SH-SY5Y (cell line): ENCODE results near the gene NALF2.

Experiments used
- GATA2 ChIP-seq: IDR thresholded peaks from 2 replicates; pipeline ENCODE4 v1.6.1; 2011; ENCODE audit warnings: mild to moderate bottlenecking, low read depth, low read length
- GATA3 ChIP-seq: IDR thresholded peaks from 2 replicates; pipeline ENCODE4 v1.6.1; 2011; ENCODE audit warnings: low read depth, mild to moderate bottlenecking, low read length, moderate library complexity

NALF2 gene

GRCh38 chrX:69503782-69504625, at the start of gene NALF2:
NALF2 (plus strand) TSS chrX:69504326; CDS start chrX:69505283, 957 bp downstream.
- TF ChIP-seq GATA2 (no peak), GATA3 (no peak)

- TF ChIP-seq GATA3: no peak
- no peak for TF ChIP-seq GATA2
These were observed 46.4 kb upstream of the NALF2 start for GRCh38 chrX:69457756-69458155.

GRCh38 chrX:69466546-69466945, 37.6 kb upstream of the NALF2 start:
- TF ChIP-seq GATA2 (no peak), GATA3 (no peak)

GRCh38 chrX:69469975-69470374, 34.2 kb upstream of the NALF2 start:
- no peak for TF ChIP-seq GATA3
- no peak for TF ChIP-seq GATA2

- TF ChIP-seq GATA3 (no peak), GATA2 (no peak)
These were observed 14.5 kb upstream of the NALF2 start for GRCh38 chrX:69489625-69490024.

- TF ChIP-seq GATA2: no peak
- no peak for TF ChIP-seq GATA3
These were observed 10.9 kb upstream of the NALF2 start for GRCh38 chrX:69493193-69493592.

GRCh38 chrX:69493766-69494165, 10.4 kb upstream of the NALF2 start:
- TF ChIP-seq GATA3: no peak
- no peak for TF ChIP-seq GATA2

GRCh38 chrX:69496183-69496582, 7.9 kb upstream of the NALF2 start:
- TF ChIP-seq GATA2 (no peak), GATA3 (no peak)

- TF ChIP-seq GATA3: no peak
- TF ChIP-seq GATA2: no peak
These were observed 2.7 kb upstream of the NALF2 start for GRCh38 chrX:69501429-69501828.

GRCh38 chrX:69503228-69503781, 821 bp upstream of the NALF2 start:
- TF ChIP-seq GATA3: no peak
- no peak for TF ChIP-seq GATA2

- TF ChIP-seq GATA2: no peak
- no peak for TF ChIP-seq GATA3
These were observed 793 bp downstream of the NALF2 start for GRCh38 chrX:69504626-69505612.

- TF ChIP-seq GATA2 (no peak), GATA3 (no peak)
These were observed 1.9 kb downstream of the NALF2 start for GRCh38 chrX:69505772-69506616.

GRCh38 chrX:69506617-69507499, 2.7 kb downstream of the NALF2 start:
- TF ChIP-seq GATA3: no peak
- no peak for TF ChIP-seq GATA2

- TF ChIP-seq GATA2 (no peak), GATA3 (no peak)
These were observed 3.3 kb downstream of the NALF2 start for GRCh38 chrX:69507500-69507789.

- TF ChIP-seq GATA3 (no peak), GATA2 (no peak)
These were observed 4.5 kb downstream of the NALF2 start for GRCh38 chrX:69508610-69509009.
